ENCODE measurements around the gene ZBTB11.
"Not testable (repeated sequence)": the region's sequence is repeated elsewhere in the genome, so short reads cannot be mapped to it uniquely, and the experiment has no call there.

ZBTB11 gene

DNA sequence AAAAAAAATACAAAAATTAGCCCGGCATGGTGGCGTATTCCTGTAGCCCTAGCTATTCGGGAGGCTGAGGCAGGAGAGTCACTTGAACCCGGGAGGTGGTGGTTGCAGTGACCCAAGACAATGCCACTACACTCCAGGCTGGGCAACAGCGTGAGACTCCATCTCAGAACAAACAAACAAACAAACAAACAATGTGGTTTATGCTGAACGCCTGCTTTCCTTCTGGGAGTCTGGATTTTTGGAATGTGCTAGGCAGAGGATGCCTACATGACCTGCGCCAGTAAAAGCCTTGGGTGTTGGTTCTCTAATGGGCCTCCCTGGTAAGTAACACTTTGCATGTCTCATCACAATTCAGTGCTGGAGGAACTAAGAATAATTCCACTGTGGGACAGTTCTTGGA lies 59.5 kb downstream of the ZBTB11 start:
- DNase-seq = no peak

DNA sequence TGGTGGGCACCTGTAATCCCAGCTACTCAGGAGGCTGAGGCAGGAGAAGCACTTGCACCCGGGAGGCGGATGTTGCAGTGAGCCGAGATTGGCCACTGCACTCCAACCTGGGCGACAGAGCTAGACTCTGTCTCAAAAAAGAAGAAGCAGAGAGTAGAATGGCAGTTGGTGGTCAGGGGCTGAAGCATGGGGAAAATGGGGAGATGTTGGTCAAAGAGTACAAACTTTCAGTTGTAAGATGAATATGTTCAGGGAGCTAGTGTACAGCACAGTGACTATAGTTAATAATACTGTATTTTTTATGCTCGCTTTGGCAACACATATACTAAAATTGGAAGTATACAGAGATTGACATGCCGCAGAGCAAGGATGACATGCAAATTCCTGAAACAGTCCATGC lies 61.4 kb downstream of the ZBTB11 start:
- no peak for DNase-seq

DNA sequence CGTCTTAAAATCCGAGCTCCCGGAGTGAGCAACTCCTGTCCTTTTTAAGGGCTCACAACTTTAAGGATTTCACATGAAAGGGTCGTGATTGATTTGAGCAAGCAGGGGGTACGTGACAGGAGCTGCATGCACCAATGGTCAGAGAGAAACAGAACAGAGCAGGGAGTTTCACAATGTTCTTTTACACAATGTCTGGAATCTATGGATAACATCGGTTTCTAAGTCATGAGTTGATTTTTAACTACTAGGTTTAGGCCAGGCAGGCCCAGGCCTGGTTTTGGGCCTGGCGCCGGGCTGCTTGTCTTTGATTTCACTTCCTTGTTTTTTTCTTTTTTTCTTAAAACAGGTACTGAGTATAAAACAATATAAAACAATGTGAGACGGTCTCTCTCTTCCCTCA lies 63.9 kb downstream of the ZBTB11 start:
- DNase-seq = not testable (repeated sequence)

DNA sequence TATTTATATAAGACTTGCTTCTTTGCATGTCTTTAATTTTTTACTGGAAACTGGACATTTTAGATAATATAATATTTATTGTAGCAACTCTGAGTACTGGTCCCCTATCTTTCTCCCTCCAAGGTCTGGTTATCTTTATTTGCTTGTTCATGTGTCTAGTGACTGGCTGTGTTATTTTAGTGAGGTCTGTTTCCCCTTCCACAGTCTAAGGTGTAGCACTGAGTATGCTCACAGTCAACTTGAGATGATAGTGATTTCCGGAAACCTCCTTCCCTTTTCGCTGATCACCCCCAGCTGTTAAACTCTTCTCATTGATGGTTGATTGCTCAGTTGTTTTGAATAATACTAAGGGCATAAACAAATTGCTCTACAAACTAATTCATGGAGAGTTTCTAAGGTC lies 65.9 kb downstream of the ZBTB11 start:
- no peak for DNase-seq

GRCh38 chr3:101605398-101605797 lies 71.5 kb downstream of the ZBTB11 start:
- DNase-seq = not testable (repeated sequence)

GRCh38 chr3:101603184-101603583 lies 73.7 kb downstream of the ZBTB11 start:
- DNase-seq = no peak

- no peak for DNase-seq
Measured at GRCh38 chr3:101602731-101603130, 74.2 kb downstream of the ZBTB11 start.
